Activated CD4-positive, alpha-beta T cell treated with anti-CD3 and anti-CD28 coated beads, Interleukin-2, amount 10 ng/mL, durations not matched to agents 7 days and 5 days (primary cell): ENCODE measurements around the gene GRIK4. TPM values are rescaled to one million over a fixed set of nuclear protein-coding genes. Genes with fewer than 3 reads are reported as not detected.

ENCODE experiments used
- CTCF ChIA-PET: fragments of 350-600 bp; sonication (Branson Sonifier 250); formaldehyde crosslinking; loops from one replicate; lab custom pipeline; 2021; ENCODE audit warnings: antibody characterized with exemption; lab: Charles Lee
- POLR2A ChIA-PET: fragments of 350-600 bp; sonication (Branson Sonifier 250); formaldehyde crosslinking; loops from one replicate; lab custom pipeline; 2021; ENCODE audit warnings: antibody characterized with exemption; lab: Charles Lee
- DNase-seq: peaks from one replicate; pipeline ENCODE4 v3.0.0-alpha.2; 2020
- H3K27ac Mint-ChIP-seq: one replicate; pipeline ENCODE4 v1.8.0; 2021; ENCODE audit warnings: mild to moderate bottlenecking, moderate library complexity, mixed read lengths
- H3K27me3 Mint-ChIP-seq: one replicate; pipeline ENCODE4 v1.8.0; 2021; ENCODE audit warnings: mixed read lengths
- H3K36me3 Mint-ChIP-seq: one replicate; pipeline ENCODE4 v1.8.0; 2021; ENCODE audit warnings: low read depth, mixed read lengths
- H3K4me1 Mint-ChIP-seq: one replicate; pipeline ENCODE4 v1.8.0; 2021; ENCODE audit warnings: mixed read lengths
- H3K4me3 Mint-ChIP-seq: one replicate; pipeline ENCODE4 v1.8.0; 2021; ENCODE audit warnings: mild to moderate bottlenecking, moderate library complexity, mixed read lengths
- H3K9me3 Mint-ChIP-seq: one replicate; pipeline ENCODE4 v1.8.0; 2021; ENCODE audit warnings: mixed read lengths
- total RNA-seq, 2 experiments: library from RNA; stranded (reverse); gene quantifications; one replicate each; pipeline ENCODE4 v1.2.3, GENCODE V29; 2021

The GRIK4 gene
- total RNA-seq, 2 experiments from 2014 or later: not detected

GRCh38 chr11:120626791-120627190, 115.2 kb downstream of the GRIK4 start:
- ChIA-PET CTCF (no interaction called here), POLR2A (no interaction called here)
- DNase-seq: no peak
- no peak overlapping the region for H3K4me3 Mint-ChIP-seq
- no peaks in the 10 kb centered on the region for H3K27me3 Mint-ChIP-seq
- H3K27ac Mint-ChIP-seq: no peak overlapping the region
- H3K36me3 Mint-ChIP-seq: no peaks in the 10 kb centered on the region
- H3K9me3 Mint-ChIP-seq: no peaks in the 10 kb centered on the region
- H3K4me1 Mint-ChIP-seq: no peaks in the 10 kb centered on the region

- Mint-ChIP-seq H3K4me3 (no peak overlapping the region), H3K27ac (no peak overlapping the region), H3K36me3 (no peaks in the 10 kb centered on the region), H3K4me1 (no peaks in the 10 kb centered on the region), H3K27me3 (no peaks in the 10 kb centered on the region), H3K9me3 (no peaks in the 10 kb centered on the region)
- ChIA-PET CTCF (no interaction called here), POLR2A (no interaction called here)
- no peak for DNase-seq
These were observed 116.0 kb downstream of the GRIK4 start for GRCh38 chr11:120627327-120628163.

GRCh38 chr11:120629407-120630080, 118.0 kb downstream of the GRIK4 start:
- Mint-ChIP-seq H3K9me3 (no peaks in the 10 kb centered on the region), H3K4me3 (no peak overlapping the region), H3K27ac (no peak overlapping the region), H3K27me3 (peaks cover 3% of the 10 kb centered on the region), H3K36me3 (no peaks in the 10 kb centered on the region), H3K4me1 (no peaks in the 10 kb centered on the region)
- ChIA-PET POLR2A (no interaction called here), CTCF (no interaction called here)
- no peak for DNase-seq

GRCh38 chr11:120630122-120630521, 118.6 kb downstream of the GRIK4 start:
- no peaks in the 10 kb centered on the region for H3K36me3 Mint-ChIP-seq
- no peaks in the 10 kb centered on the region for H3K9me3 Mint-ChIP-seq
- peaks cover 3% of the 10 kb centered on the region for H3K27me3 Mint-ChIP-seq
- ChIA-PET POLR2A (no interaction called here), CTCF (no interaction called here)
- no peak for DNase-seq
- H3K4me1 Mint-ChIP-seq: no peaks in the 10 kb centered on the region
- H3K27ac Mint-ChIP-seq: no peak overlapping the region
- no peak overlapping the region for H3K4me3 Mint-ChIP-seq

- DNase-seq: no peak
- no peaks in the 10 kb centered on the region for H3K4me1 Mint-ChIP-seq
- CTCF ChIA-PET: no interaction called here
- H3K4me3 Mint-ChIP-seq: no peak overlapping the region
- H3K9me3 Mint-ChIP-seq: no peaks in the 10 kb centered on the region
- H3K36me3 Mint-ChIP-seq: no peaks in the 10 kb centered on the region
- no peak overlapping the region for H3K27ac Mint-ChIP-seq
- peaks cover 3% of the 10 kb centered on the region for H3K27me3 Mint-ChIP-seq
- POLR2A ChIA-PET: no interaction called here
These were observed 121.0 kb downstream of the GRIK4 start for GRCh38 chr11:120632579-120632978.

GRCh38 chr11:120633616-120634393, 122.3 kb downstream of the GRIK4 start:
- Mint-ChIP-seq H3K36me3 (no peaks in the 10 kb centered on the region), H3K9me3 (no peaks in the 10 kb centered on the region), H3K27ac (no peak overlapping the region), H3K4me3 (no peak overlapping the region), H3K4me1 (no peaks in the 10 kb centered on the region), H3K27me3 (peaks cover 3% of the 10 kb centered on the region)
- POLR2A ChIA-PET: no interaction called here
- CTCF ChIA-PET: no interaction called here
- no peak for DNase-seq

- no peaks in the 10 kb centered on the region for H3K4me1 Mint-ChIP-seq
- POLR2A ChIA-PET: no interaction called here
These were observed 123.2 kb downstream of the GRIK4 start for GRCh38 chr11:120634706-120635105.

GRCh38 chr11:120635136-120635810, 123.7 kb downstream of the GRIK4 start:
- Mint-ChIP-seq H3K4me1 (no peaks in the 10 kb centered on the region), H3K4me3 (no peak overlapping the region), H3K27me3 (peaks cover 3% of the 10 kb centered on the region), H3K9me3 (no peaks in the 10 kb centered on the region), H3K36me3 (no peaks in the 10 kb centered on the region), H3K27ac (no peak overlapping the region)
- ChIA-PET CTCF (no interaction called here), POLR2A (no interaction called here)
- DNase-seq: no peak

More at GRCh38 chr11:120634706-120635105, 123.2 kb downstream of the GRIK4 start:
- CTCF ChIA-PET: no interaction called here
- H3K9me3 Mint-ChIP-seq: no peaks in the 10 kb centered on the region
- no peak overlapping the region for H3K27ac Mint-ChIP-seq
- no peak overlapping the region for H3K4me3 Mint-ChIP-seq
- DNase-seq: no peak
- H3K27me3 Mint-ChIP-seq: peaks cover 3% of the 10 kb centered on the region
- H3K36me3 Mint-ChIP-seq: no peaks in the 10 kb centered on the region

GRCh38 chr11:120637131-120637530, 125.6 kb downstream of the GRIK4 start:
- Mint-ChIP-seq H3K4me3 (no peak overlapping the region), H3K27me3 (peaks cover 3% of the 10 kb centered on the region), H3K36me3 (no peaks in the 10 kb centered on the region), H3K9me3 (no peaks in the 10 kb centered on the region), H3K4me1 (no peaks in the 10 kb centered on the region), H3K27ac (no peak overlapping the region)
- ChIA-PET POLR2A (no interaction called here), CTCF (no interaction called here)
- DNase-seq: no peak

GRCh38 chr11:120642196-120642894, 130.8 kb downstream of the GRIK4 start:
- DNase-seq: no peak
- no peak overlapping the region for H3K4me3 Mint-ChIP-seq
- H3K27me3 Mint-ChIP-seq: peaks cover 4% of the 10 kb centered on the region
- POLR2A ChIA-PET: no interaction called here
- no peaks in the 10 kb centered on the region for H3K9me3 Mint-ChIP-seq
- H3K36me3 Mint-ChIP-seq: no peaks in the 10 kb centered on the region
- CTCF ChIA-PET: no interaction called here
- H3K27ac Mint-ChIP-seq: no peak overlapping the region
- no peaks in the 10 kb centered on the region for H3K4me1 Mint-ChIP-seq

- POLR2A ChIA-PET: no interaction called here
- Mint-ChIP-seq H3K4me3 (no peak overlapping the region), H3K36me3 (no peaks in the 10 kb centered on the region), H3K27ac (no peak overlapping the region), H3K4me1 (no peaks in the 10 kb centered on the region), H3K27me3 (peaks cover 4% of the 10 kb centered on the region), H3K9me3 (no peaks in the 10 kb centered on the region)
- CTCF ChIA-PET: interaction anchor here (0.5 kb wide), 1 partner anchor 823 kb away, joined by 3 read pairs; no protein-coding TSS in a partner anchor
- DNase-seq: no peak
These were observed 131.7 kb downstream of the GRIK4 start for GRCh38 chr11:120643284-120643683.

GRCh38 chr11:120645639-120646038, 134.1 kb downstream of the GRIK4 start:
- DNase-seq: no peak
- H3K4me1 Mint-ChIP-seq: no peaks in the 10 kb centered on the region
- no peaks in the 10 kb centered on the region for H3K9me3 Mint-ChIP-seq
- H3K27ac Mint-ChIP-seq: no peak overlapping the region
- H3K4me3 Mint-ChIP-seq: no peak overlapping the region
- no peaks in the 10 kb centered on the region for H3K36me3 Mint-ChIP-seq
- peaks cover 4% of the 10 kb centered on the region for H3K27me3 Mint-ChIP-seq
- CTCF ChIA-PET: no interaction called here
- POLR2A ChIA-PET: no interaction called here
